ENCODE results near the gene MCF2L2. TPM values are rescaled to one million over a fixed set of nuclear protein-coding genes. Genes with fewer than 3 reads are reported as not detected.

MCF2L2 gene
- polyA plus RNA-seq, 1 experiment, result 0.11 TPM

DNA sequence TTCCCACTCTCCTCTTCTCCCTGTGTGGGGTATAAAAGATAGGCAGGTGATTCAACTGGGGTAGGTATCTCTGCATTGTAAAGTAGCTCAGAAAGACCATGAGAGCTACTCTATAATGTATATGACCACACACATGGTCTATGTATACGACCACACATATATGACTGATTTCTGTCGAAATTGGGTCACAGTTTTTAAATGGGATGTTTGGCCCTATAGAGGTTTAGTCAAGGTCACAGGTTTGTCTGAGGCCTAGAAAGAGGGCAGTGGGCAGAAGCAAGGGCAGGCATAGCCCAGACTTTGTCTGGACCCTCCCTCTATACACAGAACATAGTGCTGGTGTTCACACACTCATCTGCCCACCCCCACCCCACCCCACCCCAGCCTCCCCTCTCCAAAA, 270.3 kb downstream of the MCF2L2 start:
- TF ChIP-seq, protein P1, sequence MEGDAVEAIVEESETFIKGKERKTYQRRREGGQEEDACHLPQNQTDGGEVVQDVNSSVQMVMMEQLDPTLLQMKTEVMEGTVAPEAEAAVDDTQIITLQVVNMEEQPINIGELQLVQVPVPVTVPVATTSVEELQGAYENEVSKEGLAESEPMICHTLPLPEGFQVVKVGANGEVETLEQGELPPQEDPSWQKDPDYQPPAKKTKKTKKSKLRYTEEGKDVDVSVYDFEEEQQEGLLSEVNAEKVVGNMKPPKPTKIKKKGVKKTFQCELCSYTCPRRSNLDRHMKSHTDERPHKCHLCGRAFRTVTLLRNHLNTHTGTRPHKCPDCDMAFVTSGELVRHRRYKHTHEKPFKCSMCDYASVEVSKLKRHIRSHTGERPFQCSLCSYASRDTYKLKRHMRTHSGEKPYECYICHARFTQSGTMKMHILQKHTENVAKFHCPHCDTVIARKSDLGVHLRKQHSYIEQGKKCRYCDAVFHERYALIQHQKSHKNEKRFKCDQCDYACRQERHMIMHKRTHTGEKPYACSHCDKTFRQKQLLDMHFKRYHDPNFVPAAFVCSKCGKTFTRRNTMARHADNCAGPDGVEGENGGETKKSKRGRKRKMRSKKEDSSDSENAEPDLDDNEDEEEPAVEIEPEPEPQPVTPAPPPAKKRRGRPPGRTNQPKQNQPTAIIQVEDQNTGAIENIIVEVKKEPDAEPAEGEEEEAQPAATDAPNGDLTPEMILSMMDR (IDR thresholded peaks at IDR 0.05; ENCODE audit: insufficient read depth, low read depth, low read length), result no peak
- H3K36me3 ChIP-seq (ENCODE audit: control insufficient read depth, insufficient read depth, low read length), result no peaks in the 10 kb centered on the region
- POLR2A ChIA-PET, result no interaction called here
- no peak overlapping the region for H3K4me3 ChIP-seq (ENCODE audit: low read depth, low read length)
- DNase-seq (ENCODE audit: low read depth), result no peak
- peaks cover 16% of the 10 kb centered on the region for H3K27me3 ChIP-seq (ENCODE audit: control insufficient read depth, insufficient read depth, low read length)
- CTCF ChIA-PET, result no interaction called here

DNA sequence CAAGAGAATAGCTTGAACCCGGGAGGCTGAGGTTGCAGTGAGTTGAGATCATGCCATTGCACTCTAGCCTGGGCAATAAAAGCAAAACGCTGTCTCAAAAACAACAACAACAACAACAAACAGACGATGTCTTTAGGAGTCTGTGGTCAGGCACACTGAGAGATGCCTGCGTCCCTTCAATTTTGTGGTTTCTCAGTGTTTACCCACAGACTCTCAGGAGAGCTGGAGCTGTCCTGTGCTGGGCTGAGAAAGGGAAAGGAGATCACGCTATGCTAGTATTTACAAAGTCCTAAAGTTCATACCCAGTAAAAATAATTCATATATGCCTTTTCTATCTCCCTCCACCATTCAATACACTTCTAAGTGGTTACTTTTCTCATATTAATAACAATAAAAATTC, 272.2 kb downstream of the MCF2L2 start:
- POLR2A ChIA-PET, result interaction anchor here (0.7 kb wide), 1 partner anchor 1077 kb away, joined by 4 read pairs; no protein-coding TSS in a partner anchor
- TF ChIP-seq, protein P1 (IDR thresholded peaks at IDR 0.05; ENCODE audit: insufficient read depth, low read depth, low read length), result no peak
- Histone ChIP-seq H3K27me3 (ENCODE audit: control insufficient read depth, insufficient read depth, low read length) (peaks cover 10% of the 10 kb centered on the region), H3K36me3 (ENCODE audit: control insufficient read depth, insufficient read depth, low read length) (no peaks in the 10 kb centered on the region), H3K4me3 (ENCODE audit: low read depth, low read length) (no peak overlapping the region)
- CTCF ChIA-PET, result no interaction called here
- DNase-seq (ENCODE audit: low read depth), result no peak

DNA sequence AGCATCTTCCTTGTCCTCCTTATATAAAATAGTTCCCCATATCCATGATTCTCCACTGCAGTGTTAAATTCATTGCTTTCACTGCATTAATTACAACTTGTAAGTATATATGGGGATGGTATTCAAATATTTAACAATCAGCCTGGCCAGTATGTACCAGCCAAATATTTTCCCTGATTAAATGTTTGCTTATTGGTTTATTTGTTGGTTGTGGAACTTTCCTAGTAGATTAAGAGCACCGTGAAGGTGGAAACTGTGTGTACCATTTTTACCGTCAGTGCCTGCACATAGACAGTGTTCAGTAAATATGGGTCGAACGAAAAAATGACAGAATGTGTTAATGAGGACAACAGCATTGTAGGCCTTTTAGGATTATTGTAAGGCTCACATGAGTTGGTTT, 272.9 kb downstream of the MCF2L2 start:
- H3K27me3 ChIP-seq (ENCODE audit: control insufficient read depth, insufficient read depth, low read length), result peaks cover 7% of the 10 kb centered on the region
- ChIA-PET POLR2A (interaction anchor here (0.7 kb wide), 1 partner anchor 1078 kb away, joined by 4 read pairs; no protein-coding TSS in a partner anchor), CTCF (no interaction called here)
- H3K36me3 ChIP-seq (ENCODE audit: control insufficient read depth, insufficient read depth, low read length), result no peaks in the 10 kb centered on the region
- DNase-seq (ENCODE audit: low read depth), result no peak
- no peak overlapping the region for H3K4me3 ChIP-seq (ENCODE audit: low read depth, low read length)
- TF ChIP-seq, protein P1 (IDR thresholded peaks at IDR 0.05; ENCODE audit: insufficient read depth, low read depth, low read length), result no peak

DNA sequence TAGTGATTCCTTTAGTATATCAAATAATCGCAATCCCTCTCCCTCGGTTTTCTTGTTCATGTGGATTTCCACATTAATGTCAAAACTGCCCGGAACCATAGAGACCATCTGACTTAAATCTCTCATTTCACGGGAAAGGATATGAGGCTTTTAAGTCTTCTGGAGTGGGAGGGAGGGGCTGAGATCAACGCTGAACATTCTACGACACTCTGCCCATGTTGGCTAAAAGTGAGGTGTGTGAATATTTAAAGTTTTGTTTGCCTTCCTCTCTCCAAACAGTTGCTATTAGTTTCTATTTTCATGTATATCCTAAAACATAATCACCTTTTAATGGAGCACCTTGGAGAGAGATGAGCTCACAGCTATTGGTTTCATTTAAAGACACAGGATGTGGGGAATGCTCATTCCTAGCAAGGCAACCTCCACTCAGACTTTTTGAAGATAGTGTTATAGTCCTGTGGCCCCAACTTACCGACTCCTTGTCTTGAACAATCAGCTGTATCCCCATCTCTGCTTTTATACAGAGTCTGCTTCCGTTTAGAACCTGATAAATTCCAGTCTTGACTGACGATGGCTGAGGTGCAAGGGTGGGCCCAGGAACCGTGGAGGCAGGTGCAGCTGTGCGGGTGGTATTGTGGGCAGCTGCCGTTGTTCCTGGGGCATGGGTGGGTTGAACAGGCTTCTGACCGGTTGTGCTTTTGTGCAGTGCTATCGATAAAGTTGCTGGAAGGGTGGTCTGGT, 275.0 kb downstream of the MCF2L2 start:
- H3K4me3 ChIP-seq (ENCODE audit: low read depth, low read length), result no peak overlapping the region
- peaks cover 7% of the 10 kb centered on the region for H3K27me3 ChIP-seq (ENCODE audit: control insufficient read depth, insufficient read depth, low read length)
- H3K36me3 ChIP-seq (ENCODE audit: control insufficient read depth, insufficient read depth, low read length), result no peaks in the 10 kb centered on the region
- TF ChIP-seq, protein P1 (IDR thresholded peaks at IDR 0.05; ENCODE audit: insufficient read depth, low read depth, low read length), result no peak
- ChIA-PET CTCF (interaction anchor here (0.8 to 1.4 kb wide), 2 partner anchors 36 to 229 kb away, joined by 3 read pairs; no protein-coding TSS in a partner anchor), POLR2A (no interaction called here)
- DNase-seq (ENCODE audit: low read depth), result no peak

DNA sequence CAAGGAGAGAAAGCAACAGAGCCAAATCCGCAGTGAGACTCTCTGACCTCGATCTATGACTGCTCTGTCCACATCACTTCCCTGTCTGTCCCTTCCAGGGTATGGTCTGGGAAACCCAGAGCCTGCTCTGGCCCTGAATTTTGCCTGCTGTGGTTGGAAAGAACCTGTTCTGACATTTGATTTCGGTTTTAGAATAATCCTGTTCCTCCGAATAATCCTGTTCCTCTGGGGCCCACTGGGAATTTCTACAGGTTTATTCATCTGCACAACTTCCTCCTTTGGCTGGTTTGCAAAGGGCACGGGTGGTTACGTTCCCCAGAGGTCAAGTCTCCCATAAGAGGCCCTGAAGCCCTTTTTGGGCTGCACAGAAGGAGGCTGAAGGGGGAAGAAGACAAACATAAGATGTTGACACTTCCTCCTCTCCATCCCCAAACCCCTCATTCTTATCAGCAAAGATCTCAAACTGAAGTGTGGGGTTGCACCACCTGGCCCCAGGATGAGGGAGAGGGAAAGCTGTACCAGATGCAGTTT, 276.5 kb downstream of the MCF2L2 start:
- Histone ChIP-seq H3K27me3 (ENCODE audit: control insufficient read depth, insufficient read depth, low read length) (peaks cover 5% of the 10 kb centered on the region), H3K36me3 (ENCODE audit: control insufficient read depth, insufficient read depth, low read length) (no peaks in the 10 kb centered on the region), H3K4me3 (ENCODE audit: low read depth, low read length) (no peak overlapping the region)
- ChIA-PET POLR2A (no interaction called here), CTCF (interaction anchor here (1.4 kb wide), 1 partner anchor 230 kb away, joined by 3 read pairs; no protein-coding TSS in a partner anchor)
- no peak for DNase-seq (ENCODE audit: low read depth)
- TF ChIP-seq, protein P1 (IDR thresholded peaks at IDR 0.05; ENCODE audit: insufficient read depth, low read depth, low read length), result no peak

Data from BJ (cell line).